B cell (primary cell): ENCODE data around the gene FAM20C. TPM values are rescaled to one million over a fixed set of nuclear protein-coding genes. Genes with fewer than 3 reads are reported as not detected.

Experiments used
- ATAC-seq: fragments of 200-7000 bp; cut with Tn5 transposase; one replicate; pipeline ENCODE4 v1.10.0; 2021; ENCODE audit warnings: low read depth, mild to moderate bottlenecking, moderate number of reproducible peaks, moderate library complexity
- CTCF ChIA-PET: fragments of 350-600 bp; sonication (Branson Sonifier 250); formaldehyde crosslinking; loops from one replicate; lab custom pipeline; 2021; ENCODE audit warnings: antibody characterized with exemption, inconsistent platforms; lab: Charles Lee
- POLR2A ChIA-PET: fragments of 350-600 bp; sonication (Branson Sonifier 250); formaldehyde crosslinking; loops from one replicate; lab custom pipeline; 2021; ENCODE audit warnings: antibody characterized with exemption; lab: Charles Lee
- DNase-seq: peaks from one replicate; pipeline ENCODE4 v3.0.0; 2013
- H2AFZ ChIP-seq: 2 replicates; pipeline ENCODE4 v1.6.1; 2012; ENCODE audit warnings: mild to moderate bottlenecking, low read depth, low read length; ENCODE audit not compliant: insufficient read depth, poor library complexity, severe bottlenecking
- H3K27ac ChIP-seq, 2 donors: 1 replicate in 1 of 2; 2 replicates in 1 of 2; pipeline ENCODE4 v1.5.1; 2012 to 2013; ENCODE audit warnings: low read length in 2 of 2, mild to moderate bottlenecking in 2 of 2, moderate library complexity in 1 of 2
- H3K27me3 ChIP-seq, 4 experiments: fragments of 200-600 bp in 1 of 4; sonication (generic) in 1 of 4; replicated peaks in 1 of 4; 1 replicate in 2 of 4; 2 replicates in 2 of 4; pipeline versions ENCODE4 v1.6.1 to v1.7.0; 2013 to 2016; ENCODE audit warnings: low read length in 3 of 4, mild to moderate bottlenecking in 2 of 4, mixed read lengths in 1 of 4, moderate library complexity in 1 of 4; ENCODE audit not compliant: insufficient read depth in 4 of 4, control insufficient read depth in 3 of 4; ENCODE audit errors: control extremely low read depth in 1 of 4
- H3K36me3 ChIP-seq, 2 experiments: replicated peaks in 1 of 2; 1 replicate in 1 of 2; 2 replicates in 1 of 2; pipeline versions ENCODE4 v1.6.1 to v1.7.1; 2013; ENCODE audit warnings: low read length in 1 of 2; ENCODE audit not compliant: insufficient read depth in 2 of 2, control insufficient read depth in 1 of 2; ENCODE audit errors: control extremely low read depth in 1 of 2, extremely low read depth in 1 of 2
- H3K4me1 ChIP-seq, 2 donors: fragments of 200-600 bp in 1 of 2; sonication (generic) in 1 of 2; 1 replicate in 1 of 2; 2 replicates in 1 of 2; pipeline versions ENCODE4 v1.5.1 to v1.6.1; 2013 to 2017; ENCODE audit warnings: low read length in 2 of 2; ENCODE audit not compliant: control insufficient read depth in 2 of 2, insufficient read depth in 2 of 2
- H3K4me2 ChIP-seq: replicated peaks from 2 replicates; pipeline ENCODE3; 2012; ENCODE audit warnings: mild to moderate bottlenecking, low read depth, low read length; ENCODE audit not compliant: poor library complexity, severe bottlenecking
- H3K4me3 ChIP-seq, 5 experiments: fragments of 200-600 bp in 1 of 5; sonication (generic) in 1 of 5; 1 replicate in 3 of 5; 2 replicates in 2 of 5; pipeline versions ENCODE4 v1.5.1 to v1.7.0; 2011 to 2016; ENCODE audit warnings: low read length in 4 of 5, mild to moderate bottlenecking in 4 of 5, low read depth in 2 of 5, control low read depth in 1 of 5, moderate library complexity in 1 of 5; ENCODE audit not compliant: insufficient read depth in 1 of 5; ENCODE audit errors: control extremely low read depth in 1 of 5, extremely low read depth in 1 of 5
- H3K79me2 ChIP-seq: fragments of 200-600 bp; sonication (generic); one replicate; pipeline ENCODE4 v1.6.0; 2016; ENCODE audit warnings: low read length; ENCODE audit not compliant: control insufficient read depth, insufficient read depth
- H3K9ac ChIP-seq: fragments of 200-600 bp; sonication (generic); 2 replicates; pipeline ENCODE4 v1.6.1; 2017; ENCODE audit warnings: mild to moderate bottlenecking, low read length, moderate library complexity
- H3K9me3 ChIP-seq, 3 donors: one replicate each; pipeline versions ENCODE4 v1.6.1 to v1.7.1; 2013; ENCODE audit warnings: low read length in 2 of 3; ENCODE audit not compliant: control insufficient read depth in 2 of 3, insufficient read depth in 1 of 3; ENCODE audit errors: control extremely low read depth in 1 of 3
- H4K20me1 ChIP-seq: 2 replicates; pipeline ENCODE4 v1.6.0; 2012; ENCODE audit warnings: mild to moderate bottlenecking, low read length; ENCODE audit not compliant: insufficient read depth, control insufficient read depth, poor library complexity, severe bottlenecking
- H3K27ac Mint-ChIP-seq: one replicate; pipeline ENCODE4 v1.8.0; 2021; ENCODE audit warnings: mixed read lengths
- H3K27me3 Mint-ChIP-seq: one replicate; pipeline ENCODE4 v1.8.0; 2021; ENCODE audit warnings: mixed read lengths
- H3K4me1 Mint-ChIP-seq: one replicate; pipeline ENCODE4 v1.8.0; 2021; ENCODE audit warnings: mixed read lengths
- H3K4me3 Mint-ChIP-seq: one replicate; pipeline ENCODE4 v1.8.0; 2021; ENCODE audit warnings: mixed read lengths
- H3K9me3 Mint-ChIP-seq: one replicate; pipeline ENCODE4 v1.8.0; 2022; ENCODE audit warnings: mixed read lengths; ENCODE audit not compliant: insufficient read depth
- CTCF ChIP-seq: fragments of 200-600 bp; IDR thresholded peaks from one replicate; pipeline ENCODE4 v1.8.0; 2022; ENCODE audit warnings: antibody characterized with exemption, mild to moderate bottlenecking
- EZH2 ChIP-seq: IDR thresholded peaks from 2 replicates; pipeline ENCODE4 v1.6.1; 2012; ENCODE audit warnings: borderline replicate concordance, low read depth, mild to moderate bottlenecking, moderate library complexity, low read length; ENCODE audit not compliant: insufficient read depth, poor library complexity, severe bottlenecking
- WGBS: methylation state at CpG from one replicate; pipeline ENCODE4 v1.1.5; 2013; ENCODE audit warnings: missing lambda C conversion rate; ENCODE audit not compliant: insufficient coverage; 5-methylcytosine and 5-hydroxymethylcytosine counted together
- intact Hi-C: fragments of 100-400 bp; cut with micrococcal nuclease; formaldehyde crosslinking; loops from one replicate; pipeline ENCODE4 v1.10.0; 2022
- polyA plus RNA-seq: library from polyadenylated mRNA; depleted of rRNA; stranded (reverse); fragments of >200 nt; gene quantifications from 2 replicates; pipeline ENCODE4 v1.2.3, GENCODE V29; 2012
- total RNA-seq, 2 donors: library from RNA; stranded (reverse); fragments of 120-200 nt in 1 of 2; gene quantifications; 1 replicate in 1 of 2; 2 replicates in 1 of 2; pipeline versions ENCODE4 v1.2.3 to v1.2.4, GENCODE V29; 2013 to 2022

Gene FAM20C
- total and polyA plus RNA-seq, 2 donors (not counting 1 experiment from before 2014, with no cell fraction given): 0.54 to 0.81 TPM

GRCh38 chr7:160958-161725, 31.2 kb upstream of the FAM20C start:
- Mint-ChIP-seq H3K9me3 (no peaks in the 10 kb centered on the region), H3K27ac (no peak overlapping the region), H3K4me3 (no peak overlapping the region), H3K27me3 (peaks cover 12% of the 10 kb centered on the region), H3K4me1 (no peaks in the 10 kb centered on the region)
- 77% methylated on average over 21 of the region's 27 CpGs for WGBS
- no peak overlapping the region for H3K4me3 ChIP-seq
- H3K36me3 ChIP-seq: no peaks in the 10 kb centered on the region
- ATAC-seq (no peak), DNase-seq (no peak)
- intact Hi-C loops: no loop called here
- ChIA-PET CTCF (no interaction called here), POLR2A (no interaction called here)
- peaks cover 0 to 8% (median 0%) of the 10 kb centered on the region in 4 experiments for H3K27me3 ChIP-seq
- H3K27ac ChIP-seq: no peak overlapping the region
- H3K4me1 ChIP-seq: no peaks in the 10 kb centered on the region
- no peaks in the 10 kb centered on the region for H3K9me3 ChIP-seq
- H3K4me2 ChIP-seq: no peak overlapping the region
- no peaks in the 10 kb centered on the region for H3K79me2 ChIP-seq
- no peak overlapping the region for H3K9ac ChIP-seq
- no peaks in the 10 kb centered on the region for H4K20me1 ChIP-seq
- TF ChIP-seq CTCF (no peak), EZH2 (no peak)
- H2AFZ ChIP-seq: no peak overlapping the region

- no peak overlapping the region for H3K9ac ChIP-seq
- WGBS: 94% methylated on average over 16 of the region's 21 CpGs
- DNase-seq (no peak), ATAC-seq (no peak)
- no peaks in the 10 kb centered on the region for H3K9me3 ChIP-seq
- peaks cover 0 to 15% (median 0%) of the 10 kb centered on the region in 4 experiments for H3K27me3 ChIP-seq
- H4K20me1 ChIP-seq: no peaks in the 10 kb centered on the region
- H3K27ac ChIP-seq: no peak overlapping the region
- no peaks in the 10 kb centered on the region for H3K4me1 Mint-ChIP-seq
- no peak overlapping the region for H3K27ac Mint-ChIP-seq
- peaks cover 19% of the 10 kb centered on the region for H3K27me3 Mint-ChIP-seq
- H2AFZ ChIP-seq: no peak overlapping the region
- no peaks in the 10 kb centered on the region for H3K79me2 ChIP-seq
- H3K9me3 Mint-ChIP-seq: no peaks in the 10 kb centered on the region
- no peak for TF ChIP-seq CTCF
- no peak for TF ChIP-seq EZH2
- H3K4me3 ChIP-seq: no peak overlapping the region
- no peak overlapping the region for H3K4me3 Mint-ChIP-seq
- intact Hi-C loops: no loop called here
- no peaks in the 10 kb centered on the region for H3K4me1 ChIP-seq
- H3K4me2 ChIP-seq: no peak overlapping the region
- ChIA-PET CTCF (no interaction called here), POLR2A (no interaction called here)
- no peaks in the 10 kb centered on the region for H3K36me3 ChIP-seq
Measured at GRCh38 chr7:162632-163297, 29.6 kb upstream of the FAM20C start.
